T-helper 2 cell treated with Interferon-gamma antibody and Interleukin-4, amounts not matched to agents 100 ng/mL and 5 ng/mL, for 36 hours (primary cell): Measurements from ENCODE around the gene GATAD2A. TPM values are rescaled to one million over a fixed set of nuclear protein-coding genes. Genes with fewer than 3 reads are reported as not detected.

Source experiments
- intact Hi-C: fragments of 100-400 bp; cut with micrococcal nuclease; formaldehyde crosslinking; loops from one replicate; pipeline ENCODE4 v1.15.1; 2023
- total RNA-seq: library from RNA; stranded (reverse); gene quantifications from 2 replicates; pipeline ENCODE4 v1.2.3, GENCODE V29; 2022

The GATAD2A gene
- total RNA-seq, 1 donor from 2014 or later: 123 TPM

DNA sequence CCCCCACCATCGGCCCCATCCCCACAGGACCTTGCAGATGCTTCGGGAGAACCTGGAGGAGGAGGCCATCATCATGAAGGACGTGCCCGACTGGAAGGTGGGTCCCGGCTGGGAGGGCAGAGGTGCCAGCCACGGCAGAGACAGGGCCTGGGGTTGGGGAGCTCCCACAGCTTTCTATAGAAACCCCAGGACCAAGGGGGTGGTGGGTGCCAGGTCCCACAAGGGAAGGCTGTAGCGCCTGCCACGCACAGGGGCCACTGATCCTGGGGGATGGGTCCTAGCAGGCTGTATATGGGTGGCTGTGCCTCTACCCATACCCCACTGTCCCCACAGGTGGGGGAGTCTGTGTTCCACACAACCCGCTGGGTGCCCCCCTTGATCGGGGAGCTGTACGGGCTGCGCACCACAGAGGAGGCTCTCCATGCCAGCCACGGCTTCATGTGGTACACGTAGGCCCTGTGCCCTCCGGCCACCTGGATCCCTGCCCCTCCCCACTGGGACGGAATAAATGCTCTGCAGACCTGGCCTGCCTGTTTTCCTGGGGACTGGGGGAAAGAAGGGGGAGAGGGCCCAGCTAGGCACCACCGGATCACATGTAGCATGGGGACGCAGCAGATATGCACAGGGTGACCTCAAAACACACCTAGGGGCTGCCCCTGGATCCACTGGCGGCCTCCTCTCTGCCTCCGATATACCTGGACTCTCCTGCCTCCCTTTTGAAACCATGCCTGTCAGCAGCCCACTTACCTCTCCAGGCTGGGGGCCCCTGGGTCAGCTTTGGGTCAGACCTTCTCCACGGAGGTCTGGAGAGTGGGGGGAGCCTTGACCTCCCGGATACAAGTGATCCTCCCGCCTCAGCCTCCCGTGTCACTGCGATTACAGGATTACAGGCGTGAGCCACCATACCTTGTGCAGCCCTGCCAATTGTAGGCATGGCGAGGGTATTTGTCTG is 122.5 kb downstream of the GATAD2A start:
- intact Hi-C loops: no loop called here

DNA sequence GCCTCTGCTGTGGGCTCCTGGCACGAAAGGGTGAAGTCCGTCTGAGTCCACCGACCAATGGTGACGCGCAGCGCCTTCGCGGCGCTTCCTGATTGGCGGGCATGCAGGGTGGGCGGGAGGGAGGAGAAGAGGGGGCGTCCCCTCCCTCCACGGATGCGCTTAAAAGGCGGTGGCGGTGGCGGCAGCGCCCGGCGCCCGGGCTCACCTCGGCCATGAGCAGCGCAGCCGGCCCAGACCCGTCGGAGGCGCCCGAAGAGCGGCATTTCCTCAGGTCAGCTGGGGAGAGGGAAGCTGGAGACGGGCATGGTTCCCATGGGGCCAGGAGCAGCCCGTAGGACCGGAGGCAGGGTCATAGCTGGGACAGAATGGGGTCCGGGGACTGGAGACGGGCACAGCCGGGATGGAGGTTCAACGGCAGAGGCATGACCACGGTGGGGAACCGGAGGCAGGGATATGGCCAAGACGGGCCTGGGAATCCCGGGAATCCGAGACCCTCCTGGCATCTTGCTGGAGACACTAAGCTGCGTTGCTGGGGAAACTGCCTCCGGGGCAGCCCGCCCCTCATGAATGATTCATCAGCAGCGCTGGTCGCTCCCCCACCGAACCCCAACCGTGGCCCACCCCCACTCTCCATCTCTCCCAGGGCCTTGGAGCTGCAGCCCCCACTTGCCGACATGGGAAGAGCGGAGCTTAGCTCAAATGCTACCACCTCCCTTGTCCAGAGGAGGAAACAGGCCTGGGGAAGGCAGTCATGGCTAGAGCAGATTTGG is 123.4 kb downstream of the GATAD2A start, which contains the start of gene YJEFN3:
TSS of gene YJEFN3 (plus strand) at position 191 of the 770 bp plus-strand sequence. CDS start at position 213, 22 bp downstream.
- intact Hi-C loops: no loop called here

DNA sequence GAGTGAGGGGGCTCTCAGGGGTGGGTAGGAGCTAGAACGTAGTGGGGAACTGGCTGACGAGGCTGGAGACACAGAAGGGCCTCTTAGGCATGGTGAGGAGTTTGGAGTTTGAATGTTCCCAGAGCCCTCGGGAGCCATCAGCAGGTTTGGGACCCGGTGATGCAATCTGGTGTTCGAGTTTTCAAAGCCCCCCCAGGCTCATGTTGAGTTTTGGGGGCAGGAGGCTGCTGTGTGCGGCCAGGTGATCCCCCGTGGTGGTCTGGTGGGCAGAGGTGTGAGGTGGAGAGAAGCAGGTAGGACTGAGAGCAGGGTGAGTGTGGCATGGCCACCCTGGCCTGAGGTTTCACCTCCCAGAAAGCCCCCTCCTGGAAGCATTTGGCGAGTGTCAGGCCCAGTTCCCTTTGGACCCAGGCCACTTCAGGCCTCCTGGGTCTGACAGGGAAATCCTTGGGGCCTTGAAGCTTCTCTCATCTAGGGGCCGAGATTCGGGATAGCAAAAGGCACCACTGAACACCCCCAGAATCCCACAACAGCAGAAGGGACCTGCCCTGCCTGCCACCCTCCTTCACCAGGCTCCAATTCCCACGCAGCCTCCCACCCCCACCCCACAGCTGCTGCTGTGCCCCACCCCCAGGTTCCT is 124.4 kb downstream of the GATAD2A start:
- intact Hi-C loops: loop anchor here (5.0 kb wide), 2 partner anchors 132 to 247 kb away; partner anchors contain the start of gene ATP13A1

DNA sequence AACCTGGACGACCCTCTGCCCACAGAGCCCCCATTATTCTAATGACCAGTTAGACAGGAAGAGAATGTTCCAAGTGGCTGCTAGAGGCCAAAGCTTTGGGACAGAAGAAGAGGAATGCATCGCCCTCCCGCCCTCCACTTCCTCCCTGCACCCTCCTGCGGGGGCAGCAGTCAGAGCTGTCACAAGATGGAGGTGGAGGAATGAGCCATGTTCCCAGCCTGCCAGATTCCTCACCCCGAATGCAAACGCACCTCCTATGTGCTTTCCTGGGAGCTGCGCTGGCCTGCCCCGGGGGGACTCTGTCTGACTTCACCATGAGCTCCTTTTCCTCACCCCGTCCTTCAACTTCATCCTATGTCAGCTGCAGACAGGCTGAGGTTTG is 124.9 kb downstream of the GATAD2A start:
- intact Hi-C loops: loop anchor here (5.0 kb wide), 2 partner anchors 132 to 247 kb away; partner anchors contain the start of gene ATP13A1

DNA sequence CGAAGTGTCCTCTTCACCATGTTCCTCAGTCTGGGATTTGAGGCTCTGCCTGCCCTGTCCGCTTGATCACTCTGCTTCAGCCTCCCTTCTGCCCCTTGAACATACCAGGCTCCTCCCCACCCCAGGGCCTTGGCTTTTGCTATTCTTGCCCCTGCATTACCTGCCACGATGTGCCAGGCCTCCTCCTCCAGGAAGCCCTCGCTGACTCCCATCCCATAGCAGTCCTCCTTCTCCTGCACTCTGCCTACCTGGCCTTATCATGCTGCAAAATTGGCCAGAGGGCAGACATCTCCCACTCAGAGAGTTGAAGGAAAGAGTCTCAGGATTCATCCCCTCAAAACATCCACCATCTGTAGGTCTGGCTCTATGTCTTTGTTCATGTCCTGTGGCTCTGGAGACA is 125.4 kb downstream of the GATAD2A start:
- intact Hi-C loops: loop anchor here (5.0 kb wide), 2 partner anchors 131 to 246 kb away; partner anchors contain the start of gene ATP13A1

DNA sequence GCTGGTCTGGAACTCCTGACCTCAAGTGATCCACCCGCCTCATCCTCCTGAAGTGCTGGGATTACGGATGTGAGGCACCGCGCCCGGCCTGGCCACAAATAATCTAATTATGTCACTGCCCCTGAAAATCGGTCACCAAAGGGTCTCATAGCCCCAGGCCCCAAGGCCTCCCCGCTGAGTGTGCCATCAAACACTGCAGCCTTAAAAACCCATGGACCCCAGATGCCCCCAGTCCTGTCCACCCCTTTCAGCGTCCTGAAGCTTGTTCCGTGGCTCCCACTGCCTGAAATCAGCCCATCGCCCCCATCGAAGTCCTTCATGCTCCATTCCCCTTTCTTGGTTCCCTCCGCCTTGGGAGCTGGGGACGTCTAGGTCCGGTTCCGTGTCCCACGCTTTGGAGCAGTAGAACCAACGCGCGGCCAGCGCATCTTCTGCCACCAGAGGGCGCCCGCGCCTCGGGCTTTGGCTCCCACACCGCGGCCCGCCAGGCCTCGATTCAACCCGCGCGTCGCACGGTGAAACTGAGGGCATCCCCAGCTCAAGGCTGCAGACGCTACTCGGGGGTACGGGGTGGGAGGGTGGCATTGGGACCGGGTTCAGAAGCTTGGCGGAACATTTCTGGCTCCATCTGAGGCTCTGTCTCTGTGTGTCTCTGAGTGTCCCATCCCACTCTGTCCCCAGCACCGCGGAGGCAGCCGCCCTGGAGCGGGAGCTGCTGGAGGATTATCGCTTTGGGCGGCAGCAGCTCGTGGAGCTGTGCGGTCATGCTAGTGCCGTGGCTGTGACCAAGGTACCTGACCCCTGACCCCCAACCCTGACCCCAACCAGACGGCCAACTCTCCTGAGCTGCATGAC is 126.7 kb downstream of the GATAD2A start:
- intact Hi-C loops: loop anchor here (1.0 to 5.0 kb wide), 3 partner anchors 111 to 245 kb away; partner anchors contain the start of genes ATP13A1 and GMIP

DNA sequence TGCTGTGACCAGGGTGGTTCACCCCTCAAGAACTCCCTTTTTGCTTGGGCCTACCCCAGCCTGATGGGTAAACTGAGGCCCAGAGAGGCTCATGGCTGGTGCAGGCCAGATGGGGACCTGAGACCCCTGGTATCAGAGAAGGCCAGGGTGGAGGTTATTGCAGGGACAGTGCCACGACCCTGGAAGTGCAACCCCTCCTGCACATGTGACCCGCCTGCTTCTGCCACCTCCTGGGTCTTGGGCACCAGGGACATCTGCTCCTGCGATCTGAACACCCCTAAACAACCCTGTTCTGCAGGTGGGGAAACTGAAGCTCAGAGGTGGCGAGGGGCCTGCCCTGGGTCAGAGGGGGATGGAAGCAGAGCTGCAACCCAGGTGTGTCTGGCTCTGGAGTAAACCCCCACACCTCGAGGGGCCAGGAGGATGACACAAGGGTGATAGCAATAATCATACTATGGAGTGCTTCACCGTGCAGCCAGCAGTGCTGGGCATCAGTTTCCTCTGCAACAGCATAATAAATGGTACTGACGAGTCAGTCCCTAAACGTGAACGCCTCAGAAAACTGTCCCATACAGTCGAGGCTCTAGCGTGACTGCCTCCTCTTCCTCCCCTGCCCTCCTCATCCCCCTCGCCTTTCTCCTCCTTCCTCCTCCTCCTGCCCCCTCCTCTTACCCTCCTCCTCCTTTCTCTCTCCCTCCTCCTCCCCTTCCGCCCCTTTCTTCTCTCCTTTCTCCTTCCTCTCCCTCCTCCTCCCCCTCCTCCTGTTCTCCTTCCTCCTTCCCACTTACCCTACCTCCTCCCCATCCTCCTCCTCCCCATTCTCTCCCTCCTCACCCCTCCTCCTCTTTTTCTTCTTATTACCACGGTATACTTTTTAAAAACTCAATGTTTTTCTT is 127.6 kb downstream of the GATAD2A start:
- intact Hi-C loops: loop anchor here (1.0 to 5.0 kb wide), 3 partner anchors 110 to 244 kb away; partner anchors contain the start of genes ATP13A1 and GMIP

DNA sequence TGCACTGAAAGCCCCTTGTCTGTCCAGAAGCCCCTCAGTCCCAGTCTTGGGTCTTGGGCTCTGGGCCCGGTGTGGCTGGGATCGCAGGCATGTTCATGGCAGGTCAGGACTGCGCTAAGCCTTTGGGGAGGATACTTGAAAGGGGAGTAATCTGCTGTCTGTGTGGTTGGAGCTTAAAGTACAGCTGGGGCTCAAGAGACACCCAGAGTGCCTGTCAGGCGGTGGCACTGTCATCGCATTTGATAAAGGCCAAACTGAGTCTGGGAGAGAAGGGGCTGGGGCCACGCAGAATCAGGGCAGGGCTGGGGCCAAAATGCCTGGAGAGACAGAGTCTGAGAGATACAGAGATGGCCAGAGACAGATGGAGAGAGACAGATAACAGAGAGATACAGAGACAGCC is 128.4 kb downstream of the GATAD2A start:
- intact Hi-C loops: loop anchor here (5.0 kb wide), 2 partner anchors 128 to 243 kb away; partner anchors contain the start of gene ATP13A1

DNA sequence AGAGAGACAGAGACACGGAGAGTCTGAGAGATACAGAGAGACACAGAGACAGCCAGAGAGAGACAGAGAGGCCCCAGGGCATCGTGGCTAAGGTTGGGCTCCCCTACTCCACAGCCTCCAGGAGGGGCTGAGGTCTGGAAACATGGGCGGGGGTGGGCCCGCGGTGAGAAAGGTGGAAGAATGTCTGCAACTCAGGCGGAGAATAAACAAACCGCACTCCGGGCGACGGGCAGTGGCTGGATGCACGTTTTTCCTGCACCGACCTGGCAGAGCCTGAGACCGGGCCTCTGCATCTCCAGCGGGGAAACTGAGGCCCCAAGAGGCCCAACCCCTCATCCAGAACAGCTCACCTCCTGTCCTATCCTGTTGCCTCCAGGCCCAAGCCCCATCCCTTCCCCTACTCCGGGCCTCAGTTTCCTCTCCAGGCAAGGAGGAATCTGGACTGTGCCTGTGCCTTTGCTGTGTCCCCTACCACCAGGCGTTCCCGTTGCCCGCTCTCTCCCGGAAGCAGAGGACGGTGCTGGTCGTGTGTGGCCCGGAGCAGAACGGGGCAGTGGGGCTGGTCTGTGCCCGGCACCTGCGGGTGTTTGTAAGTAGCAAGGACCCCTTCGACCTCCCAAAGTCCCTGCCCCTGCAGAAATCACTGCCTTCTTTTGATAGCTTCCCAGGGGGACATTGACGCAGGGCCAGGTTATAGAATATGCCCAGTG is 129.2 kb downstream of the GATAD2A start:
- intact Hi-C loops: loop anchor here (5.0 kb wide), 2 partner anchors 128 to 243 kb away; partner anchors contain the start of gene ATP13A1

DNA sequence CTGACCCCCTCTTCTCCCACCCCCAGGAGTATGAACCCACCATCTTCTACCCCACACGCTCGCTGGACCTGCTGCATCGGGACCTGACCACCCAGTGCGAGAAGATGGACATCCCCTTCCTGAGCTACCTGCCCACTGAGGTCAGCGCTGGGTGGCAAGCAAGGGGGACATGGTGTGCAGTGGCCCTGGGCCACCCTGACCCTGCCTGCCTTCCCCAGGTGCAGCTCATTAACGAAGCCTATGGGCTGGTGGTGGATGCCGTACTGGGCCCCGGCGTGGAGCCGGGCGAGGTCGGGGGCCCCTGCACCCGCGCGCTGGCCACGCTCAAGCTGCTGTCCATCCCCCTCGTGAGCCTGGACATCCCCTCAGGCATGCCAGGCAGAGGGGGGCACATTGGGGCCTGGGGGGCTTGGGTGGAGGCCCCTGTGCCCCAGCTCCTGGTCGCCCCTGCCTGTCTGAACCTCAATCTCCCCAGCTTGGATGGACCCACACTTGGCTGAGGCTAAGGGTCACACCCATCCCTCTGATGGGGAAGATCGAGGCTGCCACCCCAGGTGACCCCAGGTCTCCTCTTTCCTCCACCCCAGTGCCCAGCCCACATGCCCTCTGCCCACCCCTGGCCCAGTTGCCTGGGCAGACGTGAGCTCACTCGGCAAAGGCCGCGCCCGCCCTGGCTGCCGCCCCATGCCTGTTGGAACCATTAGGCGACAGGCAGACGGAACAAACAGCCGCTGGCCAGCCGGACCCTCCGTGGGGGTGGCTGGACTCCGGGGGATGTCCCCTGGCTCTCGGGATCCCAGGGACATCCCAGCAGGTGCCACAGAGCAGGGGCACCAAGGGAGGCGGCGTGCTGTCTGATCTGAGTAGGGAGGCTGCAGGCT is 130.1 kb downstream of the GATAD2A start:
- intact Hi-C loops: no loop called here

DNA sequence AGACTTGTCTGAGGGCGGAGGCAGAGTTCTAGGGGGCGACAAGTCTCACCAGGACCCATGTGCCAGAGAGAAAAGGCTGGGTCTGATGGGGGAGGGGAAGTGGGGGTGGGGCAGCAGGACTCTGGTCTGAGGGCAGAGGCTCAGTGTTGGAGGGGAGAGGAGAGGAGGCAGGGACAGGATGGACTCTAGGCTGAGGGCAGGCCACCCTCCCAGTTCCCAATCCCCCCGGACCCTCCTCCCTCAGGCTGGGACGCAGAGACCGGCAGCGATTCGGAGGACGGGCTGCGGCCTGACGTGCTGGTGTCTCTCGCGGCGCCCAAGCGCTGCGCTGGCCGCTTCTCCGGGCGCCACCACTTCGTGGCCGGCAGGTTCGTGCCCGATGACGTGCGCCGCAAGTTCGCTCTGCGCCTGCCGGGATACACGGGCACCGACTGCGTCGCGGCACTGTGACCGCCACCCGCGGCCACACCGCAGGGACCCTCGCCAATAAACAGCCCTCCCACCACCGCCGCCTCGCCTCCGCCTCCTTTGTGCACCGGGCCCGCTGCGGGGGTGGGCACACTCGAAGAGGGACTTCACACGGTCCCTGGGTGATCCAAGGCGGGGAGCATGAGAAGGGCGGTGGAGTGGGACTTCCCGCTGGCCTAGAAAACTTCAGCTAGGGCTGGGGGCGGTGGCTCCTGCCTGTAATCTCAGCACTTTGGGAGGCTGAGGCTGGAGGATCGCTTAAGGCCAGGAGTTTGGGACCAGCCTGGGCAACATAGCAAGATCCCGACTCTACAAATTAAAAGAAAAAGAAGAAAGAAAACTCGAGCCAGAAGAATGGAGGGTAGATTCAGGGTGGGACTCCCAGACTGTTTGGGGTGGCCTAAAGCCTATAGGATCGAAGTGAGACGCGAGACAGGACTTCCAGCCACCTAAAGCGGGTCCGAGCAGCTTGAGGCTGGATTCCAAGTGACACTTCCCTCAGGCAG is 131.9 kb downstream of the GATAD2A start:
- intact Hi-C loops: no loop called here

DNA sequence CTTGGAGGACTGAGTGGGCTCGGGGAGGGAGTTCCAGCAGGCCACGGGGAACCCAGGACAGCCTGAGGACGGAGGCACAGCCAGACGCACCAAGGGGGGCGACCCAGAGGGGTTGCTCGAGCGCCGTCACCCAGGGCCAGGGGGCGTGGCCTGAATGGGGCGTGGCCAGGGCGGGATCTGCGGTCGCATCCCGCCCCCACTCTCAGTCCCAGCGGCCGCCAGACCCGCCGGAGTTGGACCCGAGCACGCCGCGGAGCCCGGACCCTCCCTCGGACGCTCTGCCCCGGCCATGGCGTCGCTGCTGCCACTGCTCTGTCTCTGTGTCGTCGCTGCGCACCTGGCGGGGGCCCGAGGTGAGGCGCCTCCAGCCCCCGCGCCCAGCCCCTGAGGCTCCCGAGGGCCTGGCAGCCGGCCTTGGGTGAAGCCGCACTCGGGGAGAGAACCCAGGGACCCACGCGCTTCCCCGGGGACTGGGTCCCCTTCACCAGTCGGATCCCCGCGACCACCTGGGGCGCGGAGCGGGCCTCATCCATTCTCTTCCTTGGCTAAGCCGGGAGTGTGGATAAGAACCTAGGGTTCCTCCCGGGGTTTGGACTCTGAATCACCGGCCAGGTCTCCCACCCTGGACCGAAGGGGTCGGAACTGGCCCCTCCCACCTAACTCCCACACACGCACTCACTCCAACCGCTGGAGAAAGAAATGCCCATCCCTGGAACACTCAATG is 132.7 kb downstream of the GATAD2A start, which contains the start of gene CILP2:
TSS of gene CILP2 (plus strand) at position 205 of the 724 bp plus-strand sequence. CDS start at position 290, 85 bp downstream.
- intact Hi-C loops: no loop called here

DNA sequence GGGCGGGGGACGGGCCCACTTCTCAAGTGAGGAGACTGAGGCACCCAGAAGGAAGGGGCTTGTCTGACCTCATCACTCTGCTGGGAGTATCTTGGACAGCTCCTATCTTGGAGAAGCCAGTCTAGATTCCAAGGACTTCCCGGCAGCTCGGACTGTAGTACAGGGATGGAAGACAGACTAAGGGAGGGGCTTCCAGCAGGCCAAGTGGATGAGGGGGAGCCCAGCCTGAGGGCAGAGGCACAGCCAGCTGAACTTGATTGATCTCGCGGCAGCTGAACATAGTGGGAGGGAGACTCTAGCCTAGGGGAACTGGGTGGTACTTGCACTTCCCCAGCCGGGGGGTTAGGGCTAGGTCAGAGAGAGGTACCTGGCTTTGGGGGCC is 133.3 kb downstream of the GATAD2A start:
- intact Hi-C loops: no loop called here

DNA sequence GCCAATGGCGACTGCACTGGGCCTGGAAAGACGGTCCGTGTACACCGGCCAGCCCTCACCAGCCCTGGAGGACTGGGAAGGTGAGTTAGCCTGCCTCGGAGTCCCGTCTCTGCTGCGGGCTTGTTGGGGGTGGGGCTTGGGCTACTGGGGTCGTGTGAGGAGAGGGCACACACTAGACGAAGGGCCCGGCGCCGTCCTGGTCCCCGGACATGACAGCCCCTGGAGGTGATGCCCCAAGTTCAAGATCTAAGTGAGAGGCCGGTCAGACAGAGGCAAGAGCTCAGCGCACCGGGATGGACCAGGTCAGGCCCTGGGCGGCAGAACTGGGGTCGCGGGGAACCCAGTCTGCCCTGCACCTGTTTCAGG is 134.2 kb downstream of the GATAD2A start:
- intact Hi-C loops: loop anchor here (5.0 kb wide), 1 partner anchor 88 kb away; the partner anchor contains the start of gene LPAR2

DNA sequence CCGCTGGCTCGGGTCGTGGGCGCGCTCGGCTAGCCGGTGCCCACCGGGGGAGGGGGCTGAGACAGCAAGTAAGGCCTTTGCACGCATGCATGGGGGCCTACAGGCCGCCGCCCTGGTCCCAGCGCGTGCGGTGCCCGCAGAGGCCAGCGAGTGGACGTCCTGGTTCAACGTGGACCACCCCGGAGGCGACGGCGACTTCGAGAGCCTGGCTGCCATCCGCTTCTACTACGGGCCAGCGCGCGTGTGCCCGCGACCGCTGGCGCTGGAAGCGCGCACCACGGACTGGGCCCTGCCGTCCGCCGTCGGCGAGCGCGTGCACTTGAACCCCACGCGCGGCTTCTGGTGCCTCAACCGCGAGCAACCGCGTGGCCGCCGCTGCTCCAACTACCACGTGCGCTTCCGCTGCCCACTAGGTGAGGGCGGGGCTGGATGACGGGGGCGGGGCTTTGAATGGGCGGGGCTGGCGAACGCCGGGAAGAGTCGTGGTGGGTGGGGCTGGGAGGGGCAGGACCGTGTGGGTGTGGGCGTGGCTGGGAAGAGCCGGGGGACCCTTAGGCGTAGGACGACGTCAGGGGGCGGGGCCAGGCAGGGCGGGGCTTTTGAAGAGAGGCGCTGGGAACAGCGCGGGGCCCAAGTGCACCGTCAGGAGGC is 134.7 kb downstream of the GATAD2A start:
- intact Hi-C loops: loop anchor here (5.0 kb wide), 1 partner anchor 87 kb away; the partner anchor contains the start of gene LPAR2
